Rectal smooth muscle tissue (tissue), 1 donor: ENCODE measurements around the gene CYP4B1.
"Not testable (repeated sequence)": the region's sequence is repeated elsewhere in the genome, so short reads cannot be mapped to it uniquely, and the experiment has no call there.

Source experiments
- H3K27ac ChIP-seq: one replicate; pipeline ENCODE4 v1.7.0; 2013; ENCODE audit warnings: low read depth, low read length, inconsistent platforms
- H3K27me3 ChIP-seq: one replicate; pipeline ENCODE4 v1.7.0; 2013; ENCODE audit warnings: low read length; ENCODE audit not compliant: control insufficient read depth, insufficient read depth
- H3K36me3 ChIP-seq: one replicate; pipeline ENCODE4 v1.7.0; 2013; ENCODE audit warnings: low read length; ENCODE audit not compliant: control insufficient read depth, insufficient read depth
- H3K4me1 ChIP-seq: one replicate; pipeline ENCODE4 v1.7.0; 2013; ENCODE audit warnings: low read length; ENCODE audit not compliant: control insufficient read depth, insufficient read depth
- H3K4me3 ChIP-seq: one replicate; pipeline ENCODE4 v1.7.0; 2013; ENCODE audit warnings: low read length
- H3K9ac ChIP-seq: one replicate; pipeline ENCODE4 v1.7.0; 2013; ENCODE audit warnings: low read length

Gene CYP4B1

GRCh38 chr1:46823151-46823550 is 24.3 kb downstream of the CYP4B1 start:
- no peak overlapping the region for H3K27ac ChIP-seq
- no peaks in the 10 kb centered on the region for H3K36me3 ChIP-seq

DNA sequence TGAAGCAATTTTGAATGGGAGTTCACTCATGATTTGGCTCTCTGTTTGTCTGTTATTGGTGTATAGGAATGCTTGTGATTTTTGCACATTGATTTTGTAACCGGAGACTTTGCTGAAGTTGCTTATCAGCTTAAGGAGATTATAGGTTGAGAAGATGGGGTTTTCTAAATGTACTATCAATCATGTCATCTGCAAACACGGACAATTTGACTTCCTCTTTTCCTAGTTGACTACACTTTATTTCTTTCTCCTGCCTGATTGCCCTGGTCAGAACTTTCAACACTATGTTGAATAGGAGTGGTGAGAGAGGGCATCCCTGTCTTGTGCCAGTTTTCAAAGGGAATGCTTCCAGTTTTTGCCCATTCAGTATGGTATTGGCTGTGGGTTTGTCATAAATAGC is 28.0 kb downstream of the CYP4B1 start:
- not testable (repeated sequence) for H3K9ac ChIP-seq, H3K4me3 ChIP-seq, H3K36me3 ChIP-seq, H3K4me1 ChIP-seq, H3K27me3 ChIP-seq, H3K27ac ChIP-seq

More at GRCh38 chr1:46823151-46823550, 24.3 kb downstream of the CYP4B1 start:
- Histone ChIP-seq H3K4me1 (no peaks in the 10 kb centered on the region), H3K9ac (no peak overlapping the region), H3K4me3 (no peak overlapping the region), H3K27me3 (no peaks in the 10 kb centered on the region)

DNA sequence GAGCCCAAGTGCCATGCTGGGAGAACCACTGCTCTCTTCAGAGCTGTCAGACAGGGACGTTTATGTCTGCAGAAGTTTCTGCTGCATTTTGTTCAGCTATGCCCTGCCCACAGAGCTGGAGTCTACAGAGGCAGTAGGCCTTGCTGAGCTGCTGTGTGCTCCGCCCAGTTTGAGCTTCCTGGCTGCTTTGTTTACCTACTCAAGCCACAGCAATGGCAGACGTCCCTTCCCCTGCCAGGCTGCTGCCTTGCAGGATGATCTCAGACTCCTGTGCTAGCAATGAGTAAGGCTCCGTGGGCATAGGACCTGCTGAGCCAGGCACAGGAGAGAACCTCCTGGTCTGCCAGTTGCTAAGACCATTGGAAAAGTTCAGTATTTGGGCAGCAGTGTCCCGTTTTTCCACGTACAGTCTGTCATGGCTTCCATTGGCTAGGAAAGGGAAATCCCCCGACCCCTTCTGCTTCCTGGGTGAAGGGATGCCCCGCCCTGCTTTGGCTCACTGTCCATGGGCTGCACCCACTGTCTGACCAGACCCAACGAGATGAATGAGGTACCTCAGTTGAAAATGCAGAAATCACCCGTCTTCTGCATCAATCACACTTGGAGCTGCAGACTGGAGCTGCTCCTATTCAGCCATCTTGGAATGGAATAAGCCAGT is 31.9 kb downstream of the CYP4B1 start:
- Histone ChIP-seq H3K4me3 (no peak overlapping the region), H3K36me3 (no peaks in the 10 kb centered on the region), H3K27me3 (no peaks in the 10 kb centered on the region), H3K4me1 (no peaks in the 10 kb centered on the region), H3K27ac (no peak overlapping the region), H3K9ac (no peak overlapping the region)

DNA sequence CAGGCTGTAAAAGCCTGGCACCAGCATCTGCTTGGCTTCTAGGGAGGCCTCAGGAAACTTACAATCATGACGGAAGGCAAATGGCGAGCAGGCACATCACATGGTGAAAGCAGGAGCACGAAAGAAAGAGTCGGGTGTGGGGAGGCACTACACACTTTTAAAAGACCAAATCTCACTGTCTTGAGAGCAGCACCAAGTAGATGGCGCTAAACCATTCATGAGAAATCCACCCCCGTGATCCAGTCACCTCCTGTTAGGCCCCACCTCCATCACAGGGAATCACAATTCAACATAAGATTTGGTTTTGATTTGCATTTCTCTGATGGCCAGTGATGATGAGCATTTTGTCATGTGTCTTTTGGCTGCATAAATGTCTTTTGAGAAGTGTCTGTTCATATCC is 36.6 kb downstream of the CYP4B1 start:
- H3K9ac ChIP-seq, H3K4me3 ChIP-seq, H3K36me3 ChIP-seq, H3K4me1 ChIP-seq, H3K27me3 ChIP-seq, H3K27ac ChIP-seq: not testable (repeated sequence)

DNA sequence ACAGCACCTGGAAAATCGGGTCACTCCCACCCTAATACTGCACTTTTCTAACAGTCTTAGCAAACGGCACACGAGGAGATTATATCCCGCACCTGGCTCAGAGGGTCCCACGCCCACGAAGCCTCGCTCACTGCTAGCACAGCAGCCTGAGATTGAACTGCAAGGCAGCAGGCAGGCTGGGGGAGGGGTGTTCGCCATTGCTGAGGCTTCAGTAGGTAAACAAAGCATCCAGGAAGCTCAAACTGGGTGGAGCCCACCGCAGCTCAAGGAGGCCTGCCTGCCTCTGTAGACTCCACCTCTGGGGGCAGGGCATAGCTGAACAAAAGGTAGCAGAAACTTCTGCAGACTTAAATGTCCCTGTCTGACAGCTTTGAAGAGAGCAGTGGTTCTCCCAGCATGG is 47.5 kb downstream of the CYP4B1 start:
- not testable (repeated sequence) for H3K27ac ChIP-seq, H3K9ac ChIP-seq, H3K4me1 ChIP-seq, H3K27me3 ChIP-seq, H3K4me3 ChIP-seq, H3K36me3 ChIP-seq

- H3K4me1 ChIP-seq, H3K27me3 ChIP-seq, H3K4me3 ChIP-seq, H3K9ac ChIP-seq, H3K36me3 ChIP-seq, H3K27ac ChIP-seq: not testable (repeated sequence)
Measured at GRCh38 chr1:46857660-46858065, 58.8 kb downstream of the CYP4B1 start.

- no peak overlapping the region for H3K9ac ChIP-seq
- no peaks in the 10 kb centered on the region for H3K4me1 ChIP-seq
- no peak overlapping the region for H3K27ac ChIP-seq
- H3K4me3 ChIP-seq = no peak overlapping the region
- H3K36me3 ChIP-seq = no peaks in the 10 kb centered on the region
- H3K27me3 ChIP-seq = no peaks in the 10 kb centered on the region
Measured at GRCh38 chr1:46862348-46862747, 63.5 kb downstream of the CYP4B1 start.
